Measurements from ENCODE around the gene ABCD1. TPM values are rescaled to one million over a fixed set of nuclear protein-coding genes. Genes with fewer than 3 reads are reported as not detected.

Gene ABCD1
- total and polyA plus RNA-seq, 3 experiments from 2014 or later = 3.4 to 4.1 (median 3.9) TPM

DNA sequence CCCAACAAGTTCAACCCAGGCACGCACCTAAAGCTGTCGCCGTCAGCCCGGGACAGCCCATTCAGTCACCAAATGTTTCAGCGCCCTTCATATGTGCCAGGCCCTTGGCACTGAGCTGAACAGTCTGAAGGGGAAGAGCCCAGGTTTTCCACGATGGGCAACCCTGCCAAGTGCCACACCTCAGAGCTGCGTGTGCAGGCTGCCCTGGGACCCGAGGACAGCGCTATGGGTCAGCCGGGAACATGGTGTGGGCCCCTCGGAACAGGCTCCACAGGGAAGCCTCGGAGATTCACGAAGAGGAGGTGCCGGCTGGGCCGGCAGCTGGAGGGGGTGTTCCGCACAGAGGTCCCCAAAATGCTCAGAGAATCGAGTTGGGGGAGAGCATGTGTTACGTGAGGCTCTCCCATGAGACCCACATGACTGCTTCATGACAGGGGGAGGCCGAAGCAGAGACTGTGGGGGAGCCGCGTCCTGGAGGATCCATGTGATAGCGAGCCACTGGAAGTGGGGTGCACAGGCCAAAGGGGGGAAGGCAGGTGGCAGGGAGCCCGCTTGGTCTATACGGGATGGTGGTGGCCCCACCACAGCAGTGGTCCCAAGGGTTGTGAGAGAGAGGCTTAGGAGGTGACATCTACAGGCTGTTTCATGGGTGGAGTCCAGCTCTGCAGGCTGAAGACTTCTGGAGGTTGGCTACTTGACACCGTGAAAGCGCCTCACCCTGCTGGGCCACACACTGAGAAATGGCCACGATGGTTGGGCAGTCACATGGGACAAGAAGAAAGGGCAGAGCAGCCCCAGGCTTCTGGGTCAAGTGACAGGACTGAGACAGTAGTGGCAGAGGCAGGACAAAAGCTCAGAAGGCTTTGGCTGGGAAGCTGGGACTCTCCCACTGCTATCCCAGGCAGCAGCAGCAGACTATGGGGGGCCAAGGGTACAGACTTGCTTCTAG, 14.7 kb upstream of the ABCD1 start:
- CTCF ChIA-PET = no interaction called here
- peaks cover 0 to 10% of the 10 kb centered on the region in 2 donors for H3K27me3 Mint-ChIP-seq
- peaks cover 0 to 69% (median 0%) of the 10 kb centered on the region in 3 donors for H3K36me3 Mint-ChIP-seq

GRCh38 chrX:153714256-153714655, 10.4 kb upstream of the ABCD1 start:
- H3K36me3 ChIP-seq (ENCODE audit: insufficient read depth, low read length) = peaks cover 18% of the 10 kb centered on the region
- Mint-ChIP-seq H3K9me3 (no peaks in the 10 kb centered on the region), H3K27me3 (peaks cover 0 to 6% of the 10 kb centered on the region in 2 donors), H3K27ac (peak overlapping the region in 1 of 8 donors; percentile 9), H3K4me1 (peaks cover 6 to 7% (median 7%) of the 10 kb centered on the region in 3 donors), H3K4me3 (no peak overlapping the region), H3K36me3 (peaks cover 0 to 79% (median 0%) of the 10 kb centered on the region in 3 donors)
- DNase-seq = no peak
- CTCF ChIA-PET = no interaction called here
- H3K4me1 ChIP-seq (ENCODE audit: insufficient read depth, low read length) = no peaks in the 10 kb centered on the region
- no peaks in the 10 kb centered on the region for H3K27me3 ChIP-seq (ENCODE audit: insufficient read depth, low read length, poor library complexity, severe bottlenecking)
- no peaks in the 10 kb centered on the region for H3K9me3 ChIP-seq (ENCODE audit: low read length)
- no peak overlapping the region for H3K27ac ChIP-seq (ENCODE audit: low read depth, low read length)
- POLR2A ChIA-PET = no interaction called here
- H3K4me3 ChIP-seq (ENCODE audit: low read length) = no peak overlapping the region

More for the DNA sequence above, 14.7 kb upstream of the ABCD1 start:
- Mint-ChIP-seq H3K27ac (no peak overlapping the region), H3K4me3 (no peak overlapping the region), H3K9me3 (no peaks in the 10 kb centered on the region), H3K4me1 (peaks cover 0 to 4% (median 2%) of the 10 kb centered on the region in 3 donors)
- no peaks in the 10 kb centered on the region for H3K27me3 ChIP-seq (ENCODE audit: insufficient read depth, low read length, poor library complexity, severe bottlenecking)
- H3K36me3 ChIP-seq (ENCODE audit: insufficient read depth, low read length) = peaks cover 12% of the 10 kb centered on the region
- H3K27ac ChIP-seq (ENCODE audit: low read depth, low read length) = no peak overlapping the region
- no peaks in the 10 kb centered on the region for H3K4me1 ChIP-seq (ENCODE audit: insufficient read depth, low read length)
- no peak overlapping the region for H3K4me3 ChIP-seq (ENCODE audit: low read length)
- no peaks in the 10 kb centered on the region for H3K9me3 ChIP-seq (ENCODE audit: low read length)
- DNase-seq = no peak
- POLR2A ChIA-PET = no interaction called here

- peaks cover 0 to 2% of the 10 kb centered on the region in 2 donors for H3K27me3 Mint-ChIP-seq
- no peak overlapping the region for H3K27ac Mint-ChIP-seq
- H3K36me3 Mint-ChIP-seq = peaks cover 2 to 75% (median 4%) of the 10 kb centered on the region in 3 donors
- H3K4me3 Mint-ChIP-seq = no peak overlapping the region
- Histone ChIP-seq H3K36me3 (ENCODE audit: insufficient read depth, low read length) (peaks cover 32% of the 10 kb centered on the region), H3K27ac (ENCODE audit: low read depth, low read length) (no peak overlapping the region), H3K4me1 (ENCODE audit: insufficient read depth, low read length) (no peaks in the 10 kb centered on the region), H3K9me3 (ENCODE audit: low read length) (no peaks in the 10 kb centered on the region), H3K4me3 (ENCODE audit: low read length) (no peak overlapping the region), H3K27me3 (ENCODE audit: insufficient read depth, low read length, poor library complexity, severe bottlenecking) (no peaks in the 10 kb centered on the region)
- ChIA-PET CTCF (no interaction called here), POLR2A (no interaction called here)
- H3K4me1 Mint-ChIP-seq = peaks cover 14 to 27% (median 20%) of the 10 kb centered on the region in 3 donors
- no peaks in the 10 kb centered on the region for H3K9me3 Mint-ChIP-seq
- DNase-seq = no peak
Measured at GRCh38 chrX:153717445-153717844, 7.2 kb upstream of the ABCD1 start.

- Histone ChIP-seq H3K36me3 (ENCODE audit: insufficient read depth, low read length) (peaks cover 27% of the 10 kb centered on the region), H3K9me3 (ENCODE audit: low read length) (no peaks in the 10 kb centered on the region), H3K27me3 (ENCODE audit: insufficient read depth, low read length, poor library complexity, severe bottlenecking) (no peaks in the 10 kb centered on the region), H3K27ac (ENCODE audit: low read depth, low read length) (no peak overlapping the region), H3K4me1 (ENCODE audit: insufficient read depth, low read length) (peaks cover 5% of the 10 kb centered on the region), H3K4me3 (ENCODE audit: low read length) (no peak overlapping the region)
- Mint-ChIP-seq H3K27ac (no peak overlapping the region), H3K9me3 (no peaks in the 10 kb centered on the region), H3K27me3 (no peaks in the 10 kb centered on the region), H3K4me1 (peaks cover 21 to 34% (median 30%) of the 10 kb centered on the region in 3 donors), H3K4me3 (peak overlapping the region in 1 of 7 donors; percentile 55), H3K36me3 (peaks cover 2 to 65% (median 4%) of the 10 kb centered on the region in 3 donors)
- CTCF ChIA-PET = interaction anchor here (1.0 kb wide), 1 partner anchor 51 kb away, joined by 3 read pairs; no protein-coding TSS in a partner anchor
- POLR2A ChIA-PET = no interaction called here
- DNase-seq = no peak
Measured at GRCh38 chrX:153719238-153719637, 5.4 kb upstream of the ABCD1 start.

- Mint-ChIP-seq H3K4me1 (peaks cover 21 to 34% (median 30%) of the 10 kb centered on the region in 3 donors), H3K9me3 (no peaks in the 10 kb centered on the region), H3K27me3 (no peaks in the 10 kb centered on the region), H3K36me3 (peaks cover 2 to 61% (median 4%) of the 10 kb centered on the region in 3 donors), H3K27ac (no peak overlapping the region), H3K4me3 (peak overlapping the region in 1 of 7 donors; percentile 55)
- ChIA-PET CTCF (interaction anchor here (1.0 kb wide), 1 partner anchor 51 kb away, joined by 3 read pairs; no protein-coding TSS in a partner anchor), POLR2A (interaction anchor here (0.7 kb wide), 1 partner anchor 153 kb away, joined by 5 read pairs; no protein-coding TSS in a partner anchor)
- Histone ChIP-seq H3K27ac (ENCODE audit: low read depth, low read length) (no peak overlapping the region), H3K4me1 (ENCODE audit: insufficient read depth, low read length) (peaks cover 5% of the 10 kb centered on the region), H3K27me3 (ENCODE audit: insufficient read depth, low read length, poor library complexity, severe bottlenecking) (no peaks in the 10 kb centered on the region), H3K4me3 (ENCODE audit: low read length) (no peak overlapping the region), H3K9me3 (ENCODE audit: low read length) (no peaks in the 10 kb centered on the region), H3K36me3 (ENCODE audit: insufficient read depth, low read length) (peaks cover 24% of the 10 kb centered on the region)
- no peak for DNase-seq
Measured at GRCh38 chrX:153719701-153720100, 5.0 kb upstream of the ABCD1 start.

DNA sequence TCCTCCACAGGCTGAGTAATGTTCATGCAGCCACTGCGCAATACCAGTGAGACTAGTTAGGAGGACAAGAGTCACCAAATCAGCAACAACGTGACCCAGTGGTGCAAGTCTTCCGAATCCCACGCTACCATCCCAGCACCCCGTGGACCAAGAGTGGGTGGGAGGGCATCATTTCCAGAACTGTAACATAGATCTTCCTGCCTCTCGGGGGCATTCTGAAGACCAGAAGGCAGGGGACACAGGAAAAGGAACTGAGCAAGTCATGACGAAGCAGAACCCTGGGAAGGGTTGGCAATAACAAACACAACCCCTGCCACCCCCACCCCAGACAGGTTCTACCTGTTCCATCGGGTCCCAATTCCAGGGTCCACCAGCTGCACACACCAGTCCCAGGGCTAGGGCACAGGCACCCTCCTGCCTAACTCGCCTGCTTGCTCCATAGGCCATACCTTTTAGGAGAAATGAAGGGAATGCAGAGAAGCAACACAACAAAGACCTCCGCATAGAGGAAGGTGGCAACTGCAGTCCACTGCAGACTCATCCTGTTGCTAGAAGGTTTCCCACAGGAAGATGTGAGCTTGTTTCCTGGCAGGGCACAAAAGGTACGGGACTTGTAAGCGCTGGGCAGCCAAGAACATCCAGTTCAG, 1.8 kb upstream of the ABCD1 start:
- Histone ChIP-seq H3K36me3 (ENCODE audit: insufficient read depth, low read length) (peaks cover 15% of the 10 kb centered on the region), H3K4me3 (ENCODE audit: low read length) (peak overlapping the region; percentile 44), H3K27ac (ENCODE audit: low read depth, low read length) (peak overlapping the region; percentile 70), H3K27me3 (ENCODE audit: insufficient read depth, low read length, poor library complexity, severe bottlenecking) (no peaks in the 10 kb centered on the region), H3K4me1 (ENCODE audit: insufficient read depth, low read length) (peaks cover 16% of the 10 kb centered on the region), H3K9me3 (ENCODE audit: low read length) (no peaks in the 10 kb centered on the region)
- POLR2A ChIA-PET = no interaction called here
- peaks cover 2 to 35% (median 4%) of the 10 kb centered on the region in 3 donors for H3K36me3 Mint-ChIP-seq
- no peaks in the 10 kb centered on the region for H3K9me3 Mint-ChIP-seq
- no peak for DNase-seq
- CTCF ChIA-PET = no interaction called here
- peaks cover 0 to 1% of the 10 kb centered on the region in 2 donors for H3K27me3 Mint-ChIP-seq
- peak overlapping the region; percentile 68 to 86 (median 84) for H3K27ac Mint-ChIP-seq
- peaks cover 30 to 56% (median 41%) of the 10 kb centered on the region in 3 donors for H3K4me1 Mint-ChIP-seq
- H3K4me3 Mint-ChIP-seq = peak overlapping the region; percentile 85 to 94 (median 86)

DNA sequence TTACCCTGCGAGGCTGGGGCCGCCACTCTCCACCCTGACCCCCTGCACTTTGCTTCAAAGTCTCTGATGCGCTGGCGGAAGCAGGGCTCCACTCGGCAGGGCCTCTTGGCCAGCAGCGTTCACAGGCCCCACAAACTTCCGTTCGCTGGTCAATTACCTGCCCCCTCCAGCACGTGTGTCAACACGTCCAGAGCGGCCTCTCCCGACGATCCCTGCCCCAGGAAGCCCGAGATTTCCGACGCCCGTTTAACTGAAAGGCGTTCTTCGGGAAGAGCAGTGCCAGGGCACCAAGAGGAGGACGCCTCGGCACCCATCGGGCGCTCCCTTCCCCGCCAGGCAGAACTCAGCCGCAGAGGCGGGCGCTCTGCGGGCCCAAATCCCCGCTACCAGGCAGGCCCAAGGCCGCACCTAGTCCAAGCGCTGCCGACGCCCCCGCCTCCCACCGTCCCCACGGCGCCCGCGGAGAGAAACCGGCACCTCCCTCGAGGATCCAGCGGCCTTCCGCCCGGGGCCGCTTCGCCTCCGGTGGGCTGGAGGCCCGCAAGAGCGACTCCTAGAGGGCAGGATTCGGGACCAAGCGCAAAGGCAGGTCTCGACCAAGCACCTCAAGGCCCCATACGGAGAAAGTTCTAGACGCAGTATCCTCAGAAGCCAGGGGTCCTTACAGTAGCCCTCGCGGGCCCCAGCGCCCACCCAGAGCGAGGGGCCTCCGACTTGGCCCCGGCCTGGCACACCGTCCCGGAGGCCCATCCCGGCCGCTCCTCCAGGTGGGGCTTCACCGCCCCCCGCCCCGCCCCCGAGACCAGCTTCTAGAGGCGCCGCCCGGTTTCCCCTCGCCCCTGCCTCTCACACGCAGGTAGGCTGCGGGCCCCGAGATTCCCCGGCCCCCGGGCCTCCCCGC, 1.1 kb upstream of the ABCD1 start:
- ChIA-PET CTCF (no interaction called here), POLR2A (interaction anchor here (0.5 kb wide), 1 partner anchor 9 kb away, joined by 4 read pairs; no protein-coding TSS in a partner anchor)
- Histone ChIP-seq H3K4me1 (ENCODE audit: insufficient read depth, low read length) (peaks cover 17% of the 10 kb centered on the region), H3K36me3 (ENCODE audit: insufficient read depth, low read length) (peaks cover 15% of the 10 kb centered on the region), H3K4me3 (ENCODE audit: low read length) (peak overlapping the region; percentile 44), H3K27ac (ENCODE audit: low read depth, low read length) (peak overlapping the region; percentile 70), H3K9me3 (ENCODE audit: low read length) (no peaks in the 10 kb centered on the region), H3K27me3 (ENCODE audit: insufficient read depth, low read length, poor library complexity, severe bottlenecking) (no peaks in the 10 kb centered on the region)
- H3K9me3 Mint-ChIP-seq = no peaks in the 10 kb centered on the region
- DNase-seq = peak in 4 of 5 donors; percentile 40 to 71 (median 58)
- H3K27ac Mint-ChIP-seq = peak overlapping the region; percentile 71 to 92 (median 84)
- peak overlapping the region; percentile 85 to 94 (median 86) for H3K4me3 Mint-ChIP-seq
- peaks cover 0 to 1% of the 10 kb centered on the region in 2 donors for H3K27me3 Mint-ChIP-seq
- H3K4me1 Mint-ChIP-seq = peaks cover 30 to 59% (median 42%) of the 10 kb centered on the region in 3 donors
- peaks cover 2 to 29% (median 4%) of the 10 kb centered on the region in 3 donors for H3K36me3 Mint-ChIP-seq
